Measurements from ENCODE around the gene TSPAN5. TPM values are rescaled to one million over a fixed set of nuclear protein-coding genes. Genes with fewer than 3 reads are reported as not detected.

Gene TSPAN5
- total and polyA plus RNA-seq, 9 of the 15 experiments (the other 6 are each of a cell fraction or from before 2014, with no cell fraction given) = 0.58 to 6.6 (median 0.73) TPM

GRCh38 chr4:98610926-98611676 is 47.3 kb downstream of the TSPAN5 start:
- peaks cover 5 to 15% of the 10 kb centered on the region in 2 experiments; a peak in 3 of 5 replicates for H3K27me3 ChIP-seq (ENCODE audit: control insufficient read depth in 2 of 2, insufficient read depth in 2 of 2, low read length in 2 of 2)
- TF ChIP-seq ZBTB49 (CRISPR knock-in tag; IDR thresholded peaks at IDR 0.05; ENCODE audit: borderline replicate concordance) (no peak), MYC (IDR thresholded peaks at IDR 0.05; ENCODE audit: low read depth, low read length) (no peak), MYC (CRISPR knock-in tag; IDR thresholded peaks at IDR 0.05; ENCODE audit: borderline replicate concordance, low read depth) (no peak), ZNF830 (CRISPR knock-in tag; IDR thresholded peaks at IDR 0.05) (no peak), TRIM28 (IDR thresholded peaks at IDR 0.05) (no peak), NONO (IDR thresholded peaks at IDR 0.05; ENCODE audit: low read depth in 2 of 2, low read length in 1 of 2) (no peak)
- H3K27ac ChIP-seq (ENCODE audit: extremely low read depth, low read depth, low read length) = no peak overlapping the region
- no peak overlapping the region; a peak in 1 of 4 replicates for H3K9ac ChIP-seq (ENCODE audit: insufficient read depth in 1 of 2, low read depth in 2 of 2, low read length in 2 of 2)
- no peaks in the 10 kb centered on the region for H4K20me1 ChIP-seq (replicated peaks; ENCODE audit: control insufficient read depth, insufficient read depth, low read length)
- no peak overlapping the region for H2AFZ ChIP-seq (ENCODE audit: low read depth, low read length)
- no peaks in the 10 kb centered on the region for H3K9me3 ChIP-seq (replicated peaks; ENCODE audit: control insufficient read depth, insufficient read depth, low read depth, low read length)
- FAIRE-seq (no peak), DNase-seq (ENCODE audit: extremely low read depth in 1 of 4, low spot score in 3 of 4) (no peak), ATAC-seq (no peak)
- no peaks in the 10 kb centered on the region for H3K9me1 ChIP-seq (ENCODE audit: control insufficient read depth, insufficient read depth, low read length)
- H3K4me3 ChIP-seq = no peak overlapping the region
- 4% methylated on average over 5 of the region's 6 CpGs for WGBS (ENCODE audit: insufficient coverage, low coverage, missing lambda C conversion rate)
- intact Hi-C loops (cut with micrococcal nuclease) = no loop called here
- H3K79me2 ChIP-seq (ENCODE audit: control insufficient read depth, insufficient read depth, low read length) = no peaks in the 10 kb centered on the region
- no TSS peak for BruUV-seq (replicated peaks)
- in situ Hi-C loops (cut with MboI) = no loop called here
- CTCF ChIA-PET (ENCODE audit: low intra/inter-chr PET ratio) = no interaction called here
- H3K4me1 ChIP-seq (replicated peaks in 1 of 2; ENCODE audit: control insufficient read depth in 2 of 2, insufficient read depth in 2 of 2, low read length in 2 of 2) = no peaks in the 10 kb centered on the region
- H3K4me2 ChIP-seq (ENCODE audit: insufficient read depth, low read length) = no peak overlapping the region
- POLR2A ChIA-PET = no interaction called here
- H3K36me3 ChIP-seq (ENCODE audit: control insufficient read depth, insufficient read depth, low read length) = no peaks in the 10 kb centered on the region

Data from K562 (cell line).